NCI-H748 (cell line): ENCODE data around the gene CUL1.

ENCODE experiments used
- DNase-seq: peaks from one replicate; lab custom pipeline; 2025; ENCODE audit not compliant: unreplicated experiment; lab: John Stamatoyannopoulos, UW

CUL1 gene

GRCh38 chr7:148717266-148717793, 18.6 kb downstream of the CUL1 start:
- no peak for DNase-seq

- no peak for DNase-seq
These were observed 19.7 kb downstream of the CUL1 start for GRCh38 chr7:148718431-148718830.

- DNase-seq = no peak
These were observed 21.1 kb downstream of the CUL1 start for GRCh38 chr7:148719753-148720152.

- DNase-seq = no peak
These were observed 21.8 kb downstream of the CUL1 start for GRCh38 chr7:148720472-148720871.

GRCh38 chr7:148721390-148721789, 22.7 kb downstream of the CUL1 start:
- no peak for DNase-seq

- DNase-seq = no peak
These were observed 23.9 kb downstream of the CUL1 start for GRCh38 chr7:148722340-148723165.

- no peak for DNase-seq
These were observed 24.5 kb downstream of the CUL1 start for GRCh38 chr7:148723166-148723559.

GRCh38 chr7:148723846-148724245, 25.1 kb downstream of the CUL1 start:
- DNase-seq = no peak

GRCh38 chr7:148726385-148726784, 27.7 kb downstream of the CUL1 start:
- no peak for DNase-seq

GRCh38 chr7:148727501-148728278, 29.0 kb downstream of the CUL1 start:
- DNase-seq = no peak

- DNase-seq = no peak
These were observed 31.5 kb downstream of the CUL1 start for GRCh38 chr7:148729984-148730733.

- DNase-seq = no peak
These were observed 34.2 kb downstream of the CUL1 start for GRCh38 chr7:148732862-148733261.

- no peak for DNase-seq
These were observed 34.8 kb downstream of the CUL1 start for GRCh38 chr7:148733496-148733895.

- no peak for DNase-seq
These were observed 36.4 kb downstream of the CUL1 start for GRCh38 chr7:148735141-148735540.

GRCh38 chr7:148735967-148736366, 37.3 kb downstream of the CUL1 start:
- DNase-seq = no peak

- no peak for DNase-seq
These were observed 40.2 kb downstream of the CUL1 start for GRCh38 chr7:148738737-148739535.

- no peak for DNase-seq
These were observed 47.4 kb downstream of the CUL1 start for GRCh38 chr7:148746135-148746534.

GRCh38 chr7:148747274-148747673, 48.6 kb downstream of the CUL1 start:
- DNase-seq = peak; percentile 98

GRCh38 chr7:148750442-148751355, 52.0 kb downstream of the CUL1 start:
- DNase-seq = no peak
